ENCODE data around the gene CDK5R1. TPM values are rescaled to one million over a fixed set of nuclear protein-coding genes. Genes with fewer than 3 reads are reported as not detected.
"Not testable (repeated sequence)": the region's sequence is repeated elsewhere in the genome, so short reads cannot be mapped to it uniquely, and the experiment has no call there.

The CDK5R1 gene
- total RNA-seq, 1 donor from 2014 or later: 2.2 TPM

DNA sequence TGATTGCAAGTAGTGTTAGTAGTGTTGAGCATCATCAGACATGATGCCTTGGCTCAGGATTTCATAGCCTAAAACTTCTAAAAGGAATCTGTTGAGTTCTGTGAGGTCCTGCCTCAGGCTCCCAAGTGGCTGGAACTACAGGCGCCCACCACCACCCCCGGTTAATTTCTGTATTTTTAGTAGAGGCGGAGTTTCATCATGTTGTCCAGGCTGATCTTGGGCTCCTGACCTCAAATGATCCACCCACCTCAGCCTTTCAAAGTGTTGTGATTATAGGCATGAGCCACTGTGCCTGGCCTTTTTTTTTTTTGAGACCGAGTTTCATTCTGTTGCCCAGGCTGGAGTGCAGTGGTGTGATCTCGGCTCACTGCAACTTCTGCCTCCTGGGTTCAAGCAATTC is 36.8 kb upstream of the CDK5R1 start:
- H3K4me1 Mint-ChIP-seq (ENCODE audit: unreplicated experiment): peaks cover 11% of the 10 kb centered on the region
- H3K27ac Mint-ChIP-seq (ENCODE audit: unreplicated experiment): no peak overlapping the region
- H3K36me3 Mint-ChIP-seq (ENCODE audit: low read depth, unreplicated experiment): peaks cover 10% of the 10 kb centered on the region
- DNase-seq (ENCODE audit: low spot score): no peak
- H3K27me3 Mint-ChIP-seq (ENCODE audit: unreplicated experiment): peaks cover 1% of the 10 kb centered on the region
- TF ChIP-seq, protein P1, sequence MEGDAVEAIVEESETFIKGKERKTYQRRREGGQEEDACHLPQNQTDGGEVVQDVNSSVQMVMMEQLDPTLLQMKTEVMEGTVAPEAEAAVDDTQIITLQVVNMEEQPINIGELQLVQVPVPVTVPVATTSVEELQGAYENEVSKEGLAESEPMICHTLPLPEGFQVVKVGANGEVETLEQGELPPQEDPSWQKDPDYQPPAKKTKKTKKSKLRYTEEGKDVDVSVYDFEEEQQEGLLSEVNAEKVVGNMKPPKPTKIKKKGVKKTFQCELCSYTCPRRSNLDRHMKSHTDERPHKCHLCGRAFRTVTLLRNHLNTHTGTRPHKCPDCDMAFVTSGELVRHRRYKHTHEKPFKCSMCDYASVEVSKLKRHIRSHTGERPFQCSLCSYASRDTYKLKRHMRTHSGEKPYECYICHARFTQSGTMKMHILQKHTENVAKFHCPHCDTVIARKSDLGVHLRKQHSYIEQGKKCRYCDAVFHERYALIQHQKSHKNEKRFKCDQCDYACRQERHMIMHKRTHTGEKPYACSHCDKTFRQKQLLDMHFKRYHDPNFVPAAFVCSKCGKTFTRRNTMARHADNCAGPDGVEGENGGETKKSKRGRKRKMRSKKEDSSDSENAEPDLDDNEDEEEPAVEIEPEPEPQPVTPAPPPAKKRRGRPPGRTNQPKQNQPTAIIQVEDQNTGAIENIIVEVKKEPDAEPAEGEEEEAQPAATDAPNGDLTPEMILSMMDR (IDR thresholded peaks at IDR 0.05; ENCODE audit: unreplicated experiment): no peak
- H3K9me3 Mint-ChIP-seq (ENCODE audit: unreplicated experiment): no peaks in the 10 kb centered on the region
- no peak overlapping the region for H3K4me3 Mint-ChIP-seq (ENCODE audit: unreplicated experiment)

DNA sequence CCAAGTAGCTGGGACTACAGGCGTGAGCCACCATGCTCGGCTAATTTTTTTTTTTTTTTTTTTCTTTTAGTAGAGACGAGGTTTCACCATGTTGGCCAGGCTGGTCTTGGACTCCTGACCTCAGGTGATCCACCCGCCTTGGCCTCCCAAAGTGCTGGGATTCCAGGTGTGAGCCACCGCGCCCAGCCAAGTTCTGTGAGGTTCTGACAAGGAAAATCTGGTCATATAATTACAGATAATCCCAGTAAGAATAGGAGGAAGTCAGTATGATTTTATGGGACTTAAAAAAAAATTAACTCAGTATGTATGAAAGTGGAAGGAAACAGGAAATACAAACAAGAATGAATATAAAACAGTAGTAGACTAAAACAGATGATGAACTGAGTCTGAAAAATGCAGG is 36.4 kb upstream of the CDK5R1 start:
- H3K27me3 Mint-ChIP-seq (ENCODE audit: unreplicated experiment); DNase-seq (ENCODE audit: low spot score); H3K27ac Mint-ChIP-seq (ENCODE audit: unreplicated experiment); H3K4me1 Mint-ChIP-seq (ENCODE audit: unreplicated experiment); H3K4me3 Mint-ChIP-seq (ENCODE audit: unreplicated experiment); H3K9me3 Mint-ChIP-seq (ENCODE audit: unreplicated experiment): not testable (repeated sequence)
- H3K36me3 Mint-ChIP-seq (ENCODE audit: low read depth, unreplicated experiment): peaks cover 13% of the 10 kb centered on the region

DNA sequence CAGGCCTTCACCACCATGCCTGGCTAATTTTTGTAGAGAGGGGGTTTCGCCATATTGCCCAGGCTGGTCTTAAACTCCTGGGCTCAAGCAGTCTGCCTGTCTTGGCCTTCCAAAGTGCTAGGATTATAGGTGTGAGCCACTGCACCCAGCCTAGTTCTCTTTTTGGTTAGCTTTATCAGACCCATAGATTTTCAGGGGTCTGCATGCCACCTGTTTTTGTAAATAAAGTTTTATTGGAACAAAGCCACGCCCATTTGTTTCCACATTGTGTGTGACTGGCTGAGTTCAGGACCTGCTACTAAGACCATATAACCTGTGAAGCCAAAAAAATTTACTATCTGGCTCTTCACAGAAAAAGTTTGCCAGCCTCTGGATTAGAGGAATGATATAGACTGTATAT is 34.9 kb upstream of the CDK5R1 start:
- DNase-seq (ENCODE audit: low spot score): no peak
- Mint-ChIP-seq H3K9me3 (ENCODE audit: unreplicated experiment) (no peaks in the 10 kb centered on the region), H3K36me3 (ENCODE audit: low read depth, unreplicated experiment) (peaks cover 16% of the 10 kb centered on the region), H3K4me1 (ENCODE audit: unreplicated experiment) (no peaks in the 10 kb centered on the region), H3K27me3 (ENCODE audit: unreplicated experiment) (no peaks in the 10 kb centered on the region), H3K4me3 (ENCODE audit: unreplicated experiment) (no peak overlapping the region), H3K27ac (ENCODE audit: unreplicated experiment) (no peak overlapping the region)
- TF ChIP-seq, protein P1 (IDR thresholded peaks at IDR 0.05; ENCODE audit: unreplicated experiment): no peak

DNA sequence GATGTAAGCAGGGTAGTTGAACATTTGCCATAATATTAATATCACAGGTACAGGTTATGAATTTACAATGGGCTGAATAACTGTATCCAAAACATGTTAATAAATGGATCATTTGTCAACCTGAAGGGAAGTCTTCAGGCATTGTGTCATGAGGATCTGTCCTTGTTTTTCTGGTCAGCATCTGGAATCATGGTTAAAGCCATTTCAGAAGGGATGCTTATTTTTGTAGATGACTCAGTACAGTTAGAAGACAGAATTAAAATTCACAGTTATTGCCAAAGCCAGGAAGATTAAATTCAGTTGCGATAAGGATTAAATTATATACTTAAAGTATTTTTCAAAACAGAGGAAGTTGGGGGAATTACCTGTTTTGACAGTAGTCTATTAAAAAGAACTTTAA is 34.5 kb upstream of the CDK5R1 start:
- Mint-ChIP-seq H3K4me1 (ENCODE audit: unreplicated experiment) (no peaks in the 10 kb centered on the region), H3K9me3 (ENCODE audit: unreplicated experiment) (no peaks in the 10 kb centered on the region), H3K27ac (ENCODE audit: unreplicated experiment) (no peak overlapping the region), H3K36me3 (ENCODE audit: low read depth, unreplicated experiment) (peaks cover 16% of the 10 kb centered on the region), H3K27me3 (ENCODE audit: unreplicated experiment) (no peaks in the 10 kb centered on the region), H3K4me3 (ENCODE audit: unreplicated experiment) (no peak overlapping the region)
- DNase-seq (ENCODE audit: low spot score): no peak
- TF ChIP-seq, protein P1 (IDR thresholded peaks at IDR 0.05; ENCODE audit: unreplicated experiment): no peak

DNA sequence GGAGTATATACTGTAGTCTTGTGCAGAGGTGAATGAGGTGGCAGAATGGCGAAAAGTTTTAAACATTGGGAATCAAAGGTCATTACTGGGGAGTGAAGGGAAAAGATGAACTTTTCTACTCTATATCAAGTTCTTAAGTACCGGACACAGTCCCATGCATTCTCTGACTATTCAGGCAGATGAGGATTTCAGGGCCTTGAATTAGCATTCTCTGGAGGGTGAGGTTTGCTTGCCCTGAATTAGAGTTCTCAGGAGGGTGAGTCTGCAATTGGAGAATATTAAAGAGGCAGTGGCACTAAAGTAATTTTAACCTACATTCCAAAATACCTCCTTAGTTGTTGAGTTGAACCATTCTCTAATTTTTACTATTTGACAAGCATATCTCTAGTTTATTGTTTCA is 33.4 kb upstream of the CDK5R1 start:
- no peaks in the 10 kb centered on the region for H3K4me1 Mint-ChIP-seq (ENCODE audit: unreplicated experiment)
- peaks cover 21% of the 10 kb centered on the region for H3K36me3 Mint-ChIP-seq (ENCODE audit: low read depth, unreplicated experiment)
- H3K27me3 Mint-ChIP-seq (ENCODE audit: unreplicated experiment): no peaks in the 10 kb centered on the region
- no peaks in the 10 kb centered on the region for H3K9me3 Mint-ChIP-seq (ENCODE audit: unreplicated experiment)
- H3K4me3 Mint-ChIP-seq (ENCODE audit: unreplicated experiment): no peak overlapping the region
- DNase-seq (ENCODE audit: low spot score): no peak
- no peak overlapping the region for H3K27ac Mint-ChIP-seq (ENCODE audit: unreplicated experiment)
- TF ChIP-seq, protein P1 (IDR thresholded peaks at IDR 0.05; ENCODE audit: unreplicated experiment): no peak

DNA sequence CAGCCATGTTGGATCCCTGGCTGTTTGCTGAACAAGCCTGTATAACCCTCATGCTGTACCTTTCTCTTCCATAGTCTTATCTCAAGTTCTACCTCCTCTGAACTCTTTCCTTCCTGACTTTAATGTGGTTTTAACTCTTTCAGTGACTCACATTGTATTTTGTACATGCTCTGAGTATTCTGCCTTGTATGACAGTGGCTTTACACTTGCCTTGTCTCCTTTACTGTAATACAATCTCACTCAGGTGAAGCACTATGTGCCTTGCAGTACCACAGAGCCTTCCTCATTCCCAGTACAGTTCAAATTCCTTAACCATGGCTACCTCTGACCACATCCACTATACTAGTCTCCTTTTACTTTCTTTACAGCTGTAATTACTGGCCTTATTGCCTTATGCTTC is 28.4 kb upstream of the CDK5R1 start:
- Mint-ChIP-seq H3K4me3 (ENCODE audit: unreplicated experiment) (no peak overlapping the region), H3K27me3 (ENCODE audit: unreplicated experiment) (no peaks in the 10 kb centered on the region), H3K9me3 (ENCODE audit: unreplicated experiment) (no peaks in the 10 kb centered on the region), H3K27ac (ENCODE audit: unreplicated experiment) (no peak overlapping the region), H3K4me1 (ENCODE audit: unreplicated experiment) (no peaks in the 10 kb centered on the region), H3K36me3 (ENCODE audit: low read depth, unreplicated experiment) (peaks cover 30% of the 10 kb centered on the region)
- no peak for DNase-seq (ENCODE audit: low spot score)
- TF ChIP-seq, protein P1 (IDR thresholded peaks at IDR 0.05; ENCODE audit: unreplicated experiment): no peak

Measured in endothelial cell (in vitro differentiated cells).